Measurements from ENCODE around the gene DOCK1.
A peak's percentile ranks its signal among the peaks of the same experiment; 100 is the strongest.

The DOCK1 gene

GRCh38 chr10:127415116-127415515 lies 509.9 kb downstream of the DOCK1 start:
- DNase-seq = no peak

GRCh38 chr10:127415901-127416581 lies 510.8 kb downstream of the DOCK1 start:
- no peak for DNase-seq

- no peak for DNase-seq
Measured at GRCh38 chr10:127417031-127417430, 511.8 kb downstream of the DOCK1 start.

- no peak for DNase-seq
Measured at GRCh38 chr10:127417686-127418401, 512.6 kb downstream of the DOCK1 start.

- DNase-seq = no peak
Measured at GRCh38 chr10:127418536-127419168, 513.4 kb downstream of the DOCK1 start.

GRCh38 chr10:127420138-127420684 lies 515.0 kb downstream of the DOCK1 start:
- no peak for DNase-seq

- DNase-seq = no peak
Measured at GRCh38 chr10:127423218-127423915, 518.1 kb downstream of the DOCK1 start.

- no peak for DNase-seq
Measured at GRCh38 chr10:127424594-127425264, 519.5 kb downstream of the DOCK1 start.

GRCh38 chr10:127426746-127427145 lies 521.5 kb downstream of the DOCK1 start:
- DNase-seq = no peak

GRCh38 chr10:127427926-127428325 lies 522.7 kb downstream of the DOCK1 start:
- no peak for DNase-seq

GRCh38 chr10:127428385-127428980 lies 523.3 kb downstream of the DOCK1 start:
- no peak for DNase-seq

- no peak for DNase-seq
Measured at GRCh38 chr10:127429601-127430312, 524.5 kb downstream of the DOCK1 start.

- no peak for DNase-seq
Measured at GRCh38 chr10:127431525-127431924, 526.3 kb downstream of the DOCK1 start.

- no peak for DNase-seq
Measured at GRCh38 chr10:127434006-127434405, 528.8 kb downstream of the DOCK1 start.

GRCh38 chr10:127435246-127435645 lies 530.0 kb downstream of the DOCK1 start:
- no peak for DNase-seq

GRCh38 chr10:127440371-127440770 lies 535.1 kb downstream of the DOCK1 start:
- no peak for DNase-seq

GRCh38 chr10:127441350-127442219 lies 536.4 kb downstream of the DOCK1 start:
- DNase-seq = no peak

GRCh38 chr10:127442220-127442525 lies 536.9 kb downstream of the DOCK1 start:
- no peak for DNase-seq

- no peak for DNase-seq
Measured at GRCh38 chr10:127444155-127444554, 538.9 kb downstream of the DOCK1 start.

GRCh38 chr10:127447197-127447596 lies 542.0 kb downstream of the DOCK1 start:
- DNase-seq = no peak

GRCh38 chr10:127449490-127449889 lies 544.3 kb downstream of the DOCK1 start:
- peak; percentile 16 for DNase-seq

Measured in NCI-H1436 (cell line).